ENCODE measurements around the gene YTHDC2.

The YTHDC2 gene

DNA sequence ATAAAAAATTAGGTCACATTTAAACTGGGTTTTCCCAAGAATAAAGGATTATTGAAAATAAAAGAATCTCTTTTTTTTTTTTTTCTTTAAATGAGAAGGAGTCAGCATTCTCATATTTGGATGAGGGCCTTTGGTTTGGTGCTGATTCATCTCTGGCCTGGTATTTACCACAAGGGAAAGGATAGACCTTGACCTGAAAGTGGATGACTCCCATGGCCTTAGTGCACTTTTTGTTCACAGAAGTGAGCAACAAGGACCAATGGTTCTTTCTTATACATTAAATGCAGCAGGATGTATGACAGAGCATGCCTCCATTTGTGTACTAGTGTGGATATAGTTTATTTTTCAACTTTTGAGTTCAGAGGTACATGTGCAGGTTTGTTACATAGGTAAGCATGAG is 6.9 kb downstream of the YTHDC2 start:
- no peak for DNase-seq (ENCODE audit: low read depth in 2 of 2)

DNA sequence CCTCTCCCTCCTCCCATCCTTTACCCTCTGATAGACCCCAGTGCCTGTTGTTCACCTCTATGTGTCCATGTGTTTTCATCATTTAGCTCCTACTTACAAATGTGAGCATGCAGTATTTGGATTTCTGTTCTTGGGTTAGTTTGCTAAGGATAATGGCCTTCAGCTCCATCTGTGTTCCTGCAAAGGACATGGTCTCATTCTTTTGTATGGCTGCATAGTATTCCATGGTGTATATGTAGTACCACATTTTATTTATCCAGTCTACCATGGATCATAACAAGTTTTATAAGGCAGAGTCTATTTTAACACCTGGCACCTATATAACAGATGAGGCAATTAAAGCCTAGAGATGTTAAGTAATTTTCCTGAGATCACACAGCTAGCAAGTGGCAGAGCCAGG is 7.4 kb downstream of the YTHDC2 start:
- DNase-seq (ENCODE audit: low read depth in 2 of 2), result no peak

DNA sequence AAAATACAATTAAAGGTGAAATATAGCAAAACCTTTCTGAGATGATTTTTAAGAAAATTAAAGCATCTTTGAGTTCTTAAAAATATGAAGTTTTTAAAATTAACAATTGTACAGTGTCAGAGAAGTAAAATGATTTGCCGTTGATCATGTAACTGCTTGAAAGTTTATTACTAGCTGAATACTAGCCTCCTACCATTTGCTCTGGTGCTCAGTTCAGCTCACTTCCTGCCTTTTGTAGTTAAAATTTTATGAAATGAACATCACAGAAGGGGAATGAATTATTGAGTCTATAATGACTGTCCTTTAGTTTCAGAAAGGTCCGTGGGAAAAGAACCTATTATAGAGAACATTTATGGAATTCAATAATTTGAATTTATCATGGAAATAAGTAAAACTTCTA is 9.7 kb downstream of the YTHDC2 start:
- DNase-seq (ENCODE audit: low read depth in 2 of 2), result no peak

DNA sequence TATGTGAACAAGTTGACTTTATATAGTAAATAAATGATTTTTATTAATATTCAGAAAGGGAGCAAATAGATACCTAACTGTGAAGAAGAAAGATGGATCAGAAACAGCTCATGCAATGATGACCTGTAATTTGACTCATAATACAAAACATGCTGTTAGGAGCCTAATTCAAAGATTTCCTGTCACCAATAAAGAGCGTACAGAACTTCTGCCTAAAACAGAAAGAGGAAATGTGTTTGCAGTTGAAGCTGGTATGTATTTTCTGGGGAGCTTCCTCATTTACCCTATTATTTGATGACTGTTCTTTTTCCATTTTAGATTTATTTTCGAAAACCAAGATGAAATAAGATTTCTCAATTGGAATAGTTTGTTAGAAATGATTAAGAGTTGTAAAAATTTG is 11.4 kb downstream of the YTHDC2 start:
- DNase-seq (ENCODE audit: low read depth in 2 of 2), result no peak

DNA sequence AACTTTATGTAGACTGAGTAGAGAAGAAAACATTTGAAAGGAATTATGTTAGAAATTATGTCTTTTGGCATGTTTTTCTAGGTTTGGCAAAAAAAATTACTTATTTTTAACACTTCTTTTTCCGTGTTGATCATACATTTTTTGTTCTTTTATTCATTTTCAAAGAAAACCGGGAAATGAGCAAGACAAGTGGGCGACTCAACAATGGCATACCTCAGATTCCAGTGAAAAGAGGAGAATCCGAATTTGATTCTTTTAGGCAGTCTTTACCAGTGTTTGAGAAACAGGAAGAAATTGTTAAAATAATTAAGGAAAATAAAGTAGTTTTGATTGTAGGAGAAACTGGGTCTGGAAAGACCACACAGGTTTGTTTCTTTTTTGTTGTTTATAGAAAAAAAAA is 12.9 kb downstream of the YTHDC2 start:
- no peak for DNase-seq (ENCODE audit: low read depth in 2 of 2)

DNA sequence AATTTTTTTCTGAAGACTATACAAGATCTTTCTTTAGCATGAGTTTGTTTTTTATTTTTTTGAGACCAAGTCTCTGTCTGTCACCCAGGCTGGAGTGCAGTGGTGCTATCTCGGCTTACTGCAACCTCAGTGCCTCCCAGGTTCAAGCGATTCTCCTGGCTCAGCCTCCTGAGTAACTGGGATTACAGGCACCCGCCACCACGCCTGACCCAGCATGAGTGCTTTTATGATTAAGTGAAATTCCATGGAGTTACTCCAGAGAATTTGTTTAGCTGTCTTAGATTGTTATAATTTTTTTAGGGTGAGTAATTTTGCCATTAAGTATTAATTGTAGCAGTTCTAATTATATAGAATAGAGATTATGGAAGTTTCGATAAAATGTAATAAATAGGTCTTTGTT is 14.3 kb downstream of the YTHDC2 start:
- DNase-seq (ENCODE audit: low read depth in 2 of 2), result no peak

DNA sequence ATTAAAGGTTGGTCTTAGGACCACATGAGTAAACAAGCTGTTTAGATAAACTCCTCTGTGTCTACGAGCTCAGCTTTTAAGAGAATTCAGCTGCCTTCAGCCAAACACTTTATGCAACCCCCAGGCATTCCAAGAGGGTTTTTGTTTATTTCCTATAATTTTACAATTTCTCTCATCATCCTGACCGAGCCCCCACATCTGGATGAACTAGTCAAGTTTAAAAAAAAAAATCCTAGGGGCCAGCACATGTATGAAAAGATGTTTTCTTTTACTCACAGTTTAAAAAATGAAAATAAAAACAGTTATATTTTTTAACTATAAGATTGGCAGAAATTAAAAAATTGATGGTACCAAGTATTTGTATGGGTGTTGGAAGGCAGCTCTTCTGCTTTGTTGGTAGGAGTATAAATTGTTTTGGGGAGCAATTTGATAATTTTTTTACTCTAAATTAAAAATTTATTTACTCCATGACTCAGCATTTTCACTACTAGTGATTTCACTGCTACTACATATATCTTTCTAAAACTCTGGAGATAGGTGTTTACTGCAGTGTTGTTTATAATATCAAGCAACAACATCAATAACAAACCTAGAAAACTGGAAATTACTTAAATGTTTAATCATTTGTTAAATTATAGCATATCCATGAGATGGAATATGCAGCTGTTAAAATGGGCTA is 18.1 kb downstream of the YTHDC2 start:
- DNase-seq (ENCODE audit: low read depth in 2 of 2), result no peak

DNA sequence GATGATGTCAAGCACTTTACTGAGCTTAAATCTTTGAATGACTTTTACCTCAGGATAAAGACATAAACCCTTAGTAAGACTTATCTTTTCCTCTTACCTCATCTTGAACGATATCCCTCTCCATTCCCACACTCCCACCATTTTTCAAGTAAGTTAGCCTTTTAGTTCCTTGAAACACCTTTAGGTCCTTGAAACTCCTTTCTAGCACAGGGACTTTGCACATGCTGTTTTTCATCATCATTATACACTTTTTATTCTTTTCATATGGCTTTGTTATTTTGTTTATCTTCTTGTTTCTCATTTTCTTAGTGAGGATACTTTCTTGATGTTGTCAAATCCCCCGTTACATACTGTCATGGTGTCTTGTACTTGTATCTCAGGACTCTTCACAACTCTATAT is 24.8 kb downstream of the YTHDC2 start:
- no peak for DNase-seq (ENCODE audit: low read depth in 2 of 2)

DNA sequence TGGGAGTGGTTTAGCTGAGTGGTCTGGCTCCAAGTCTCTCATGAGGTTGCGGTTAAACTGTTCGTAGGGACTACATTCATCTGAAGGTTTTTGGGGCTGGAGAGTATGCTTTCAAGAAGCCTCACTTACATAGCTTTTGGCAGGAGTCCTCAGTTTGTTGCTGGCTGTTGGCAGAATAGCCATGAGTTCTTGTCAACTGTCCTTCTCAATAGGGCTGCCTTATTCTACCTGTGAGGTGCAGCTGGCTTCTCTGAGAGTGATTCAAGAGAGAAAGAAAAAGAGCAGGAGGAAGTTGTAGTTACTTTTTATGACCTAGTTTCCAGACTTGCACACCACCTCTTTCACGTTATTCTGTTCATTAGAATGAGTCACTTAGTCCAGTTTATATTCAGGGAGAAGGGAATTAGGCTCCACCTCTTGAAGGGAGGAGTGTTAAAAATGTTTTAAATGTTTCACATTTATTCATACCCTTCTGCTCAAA is 33.2 kb downstream of the YTHDC2 start:
- DNase-seq (ENCODE audit: low read depth in 2 of 2), result peak; percentile 11 to 12

DNA sequence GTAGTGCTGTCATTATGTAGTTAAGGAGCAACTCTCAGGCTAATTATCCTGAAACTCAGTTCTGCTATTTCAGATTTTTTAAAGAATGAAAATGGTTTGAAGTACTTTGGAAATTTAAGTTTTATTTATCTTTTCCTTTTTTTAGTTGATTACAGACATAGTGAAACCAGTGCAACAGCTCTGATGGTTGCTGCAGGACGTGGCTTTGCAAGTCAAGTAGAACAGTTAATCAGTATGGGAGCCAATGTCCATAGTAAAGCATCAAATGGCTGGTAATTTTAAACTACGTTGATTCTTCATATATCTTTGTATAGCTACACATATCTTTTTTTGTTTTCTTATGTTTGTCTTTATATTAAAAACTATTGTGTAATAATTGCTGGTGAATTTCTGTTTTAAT is 34.9 kb downstream of the YTHDC2 start:
- DNase-seq (ENCODE audit: low read depth in 2 of 2), result no peak

DNA sequence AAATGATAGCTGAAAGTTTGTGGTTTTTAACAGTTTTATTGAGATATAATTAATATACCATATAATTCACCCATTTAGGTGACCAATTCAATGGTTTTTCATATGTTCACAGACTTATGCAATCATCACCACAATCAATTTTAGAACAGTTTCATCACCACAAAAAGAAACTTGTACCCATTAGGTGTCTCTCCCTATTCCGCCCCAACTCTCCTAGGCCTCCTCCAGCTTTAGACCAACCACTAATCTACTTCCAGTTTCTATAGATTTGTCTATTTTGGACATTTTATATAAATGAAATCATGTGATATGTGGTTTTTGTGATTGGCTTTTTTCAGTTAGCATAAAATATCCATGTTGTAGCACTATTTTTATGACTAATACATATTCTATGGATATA is 38.6 kb downstream of the YTHDC2 start:
- no peak for DNase-seq (ENCODE audit: low read depth in 2 of 2)

DNA sequence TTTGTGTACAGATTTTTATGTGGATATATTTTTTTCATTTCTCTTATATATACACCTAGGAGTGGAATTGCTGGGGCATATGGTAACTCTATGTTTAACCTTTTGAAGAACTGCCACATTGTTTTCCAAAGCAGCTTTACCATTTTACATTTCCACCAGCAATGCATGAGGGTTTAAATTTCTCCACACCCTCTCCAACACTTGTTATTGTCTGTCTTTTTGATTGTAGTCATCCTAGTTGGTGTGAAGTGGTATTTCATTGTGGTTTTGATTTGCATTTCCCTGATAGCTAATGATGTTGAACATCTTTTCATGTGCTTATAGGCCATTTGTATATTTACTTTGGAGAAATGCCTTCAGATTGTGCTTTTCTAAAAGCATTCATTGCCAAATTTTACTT is 39.1 kb downstream of the YTHDC2 start:
- no peak for DNase-seq (ENCODE audit: low read depth in 2 of 2)

DNA sequence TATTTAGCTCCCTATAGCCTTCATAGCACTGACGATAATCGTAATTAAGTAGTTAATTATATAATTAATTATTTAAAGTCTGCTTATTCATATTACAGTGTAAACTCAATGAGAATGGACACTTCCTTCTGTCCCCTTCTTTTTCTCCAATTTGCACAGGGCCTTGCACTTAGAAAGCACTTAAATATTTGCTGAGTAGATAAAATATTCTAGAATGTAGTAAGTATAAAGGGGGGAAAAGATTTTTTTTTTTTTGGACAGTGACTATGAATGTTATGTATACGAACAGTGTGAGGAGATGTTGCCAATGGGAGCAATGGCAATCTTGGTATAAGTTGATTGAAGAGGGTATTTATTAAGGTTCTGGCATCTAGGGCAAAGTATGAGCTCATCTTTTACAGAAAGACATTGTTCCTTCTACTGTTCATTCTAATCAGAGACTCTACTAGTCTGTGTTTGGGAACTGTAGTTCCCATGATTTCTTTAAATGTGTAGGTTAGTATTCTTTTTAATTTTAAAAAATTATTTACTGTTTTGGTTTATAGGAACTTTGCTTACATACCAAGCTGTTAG is 49.4 kb downstream of the YTHDC2 start:
- no peak for DNase-seq (ENCODE audit: low read depth in 2 of 2)

DNA sequence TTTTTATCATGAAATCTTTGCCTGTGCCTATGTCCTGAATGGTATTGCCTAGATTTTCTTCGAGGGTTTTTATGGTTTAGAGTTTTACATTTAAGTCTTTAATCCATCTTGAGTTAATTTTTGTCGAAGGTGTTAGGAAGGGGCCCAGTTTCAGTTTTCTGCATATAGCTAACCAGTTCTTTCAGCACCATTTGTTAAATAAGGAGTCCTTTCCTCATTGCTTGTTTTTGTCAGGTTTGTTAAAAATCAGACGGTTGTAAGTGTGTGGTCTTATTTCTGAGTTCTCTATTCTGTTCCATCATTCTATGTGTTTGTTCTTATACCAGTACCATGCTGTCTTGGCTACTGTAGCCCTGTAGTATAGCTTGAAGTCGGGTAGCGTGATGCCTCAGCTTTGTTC is 55.9 kb downstream of the YTHDC2 start:
- no peak for DNase-seq (ENCODE audit: low read depth in 2 of 2)

DNA sequence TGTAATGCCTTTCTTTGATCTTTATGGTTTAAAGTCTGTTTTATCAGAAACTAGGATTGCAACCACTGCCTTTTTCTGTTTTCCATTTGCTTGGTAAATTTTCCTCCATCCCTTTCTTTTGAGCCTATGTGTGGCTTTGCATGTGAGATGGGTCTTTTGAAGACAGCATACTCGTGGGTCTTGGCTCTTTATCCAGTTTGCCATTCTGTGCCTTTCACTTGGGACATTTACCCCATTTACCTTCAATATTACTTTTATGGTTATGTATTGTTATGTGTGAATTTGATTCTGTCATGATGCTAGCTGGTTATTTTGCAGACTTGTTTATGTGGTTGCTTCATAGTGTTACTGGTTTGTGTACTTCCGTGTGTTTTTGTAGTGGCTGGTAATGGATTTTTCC is 59.2 kb downstream of the YTHDC2 start:
- no peak for DNase-seq (ENCODE audit: low read depth in 2 of 2)

DNA sequence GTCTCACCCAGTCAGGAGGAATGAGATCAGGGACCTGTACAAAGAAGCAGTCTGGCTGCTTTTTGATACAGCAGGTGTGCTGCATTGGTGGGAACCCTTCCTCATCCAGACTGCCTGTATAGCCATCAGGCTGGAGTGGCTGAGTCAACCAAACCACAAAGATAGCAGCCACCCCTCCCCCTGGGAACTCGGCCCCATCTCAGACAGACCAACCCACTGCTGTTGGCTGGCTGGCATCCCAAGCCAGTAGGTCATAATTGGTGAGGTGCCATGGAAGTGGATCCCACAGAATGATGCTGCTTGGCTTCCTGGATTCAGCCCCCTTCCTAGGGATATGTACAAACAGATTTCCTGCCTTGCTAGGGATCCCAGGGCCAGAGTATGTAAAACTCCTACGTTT is 60.9 kb downstream of the YTHDC2 start:
- DNase-seq (ENCODE audit: low read depth in 2 of 2), result peak; percentile 65

DNA sequence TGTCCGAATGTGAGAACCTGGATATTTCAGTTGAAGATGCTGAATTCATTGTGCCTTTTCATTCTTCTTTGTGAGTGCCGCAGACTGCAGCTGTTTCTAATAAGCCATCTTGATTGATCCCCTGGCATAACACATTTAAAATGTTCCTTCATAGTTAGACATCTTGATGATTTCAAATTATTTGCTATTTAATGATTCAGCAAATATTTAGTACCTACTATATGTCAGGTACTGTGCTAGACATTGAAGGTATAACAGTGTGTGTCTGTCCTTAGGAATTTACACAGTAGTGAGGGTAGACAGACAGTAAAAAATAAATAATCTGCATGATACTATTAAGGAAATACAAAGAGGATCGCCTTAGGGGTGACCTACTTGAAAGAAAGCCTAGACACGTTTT is 61.6 kb downstream of the YTHDC2 start:
- DNase-seq (ENCODE audit: low read depth in 2 of 2), result no peak

DNA sequence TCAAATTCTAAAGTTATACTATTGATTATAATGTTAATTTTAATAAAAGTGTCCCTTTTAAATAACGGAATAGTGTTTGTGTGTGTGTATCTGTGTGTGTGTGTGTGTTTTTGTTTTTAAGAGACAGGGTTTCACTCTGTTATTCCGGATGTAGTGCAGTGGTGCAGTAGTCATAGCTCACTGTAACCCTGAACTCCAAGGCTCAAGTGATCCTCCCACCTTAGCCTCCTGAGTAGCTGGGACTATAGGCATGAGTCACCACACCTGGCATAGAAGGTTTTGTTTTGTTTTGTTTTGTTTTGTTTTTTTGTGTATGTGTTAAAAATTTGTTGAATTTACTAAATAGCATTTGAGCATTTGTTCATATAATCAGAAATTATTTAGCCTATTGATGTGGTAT is 64.6 kb downstream of the YTHDC2 start:
- DNase-seq (ENCODE audit: low read depth in 2 of 2), result no peak

DNA sequence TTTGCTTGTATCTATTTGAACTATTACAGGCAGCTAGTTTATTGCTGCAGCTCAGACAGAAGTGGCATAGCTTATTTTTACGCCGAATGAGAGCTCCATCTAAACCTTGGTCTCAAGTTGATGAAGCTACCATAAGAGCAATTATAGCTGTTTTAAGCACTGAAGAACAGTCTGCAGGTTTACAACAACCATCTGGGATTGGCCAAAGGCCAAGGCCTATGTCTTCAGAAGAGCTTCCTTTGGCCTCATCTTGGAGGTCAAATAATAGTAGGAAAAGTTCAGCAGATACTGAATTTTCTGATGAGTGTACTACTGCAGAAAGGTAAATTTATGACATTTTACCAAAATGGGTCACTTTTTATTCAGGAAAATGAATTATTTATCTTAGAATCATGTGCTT is 67.9 kb downstream of the YTHDC2 start:
- no peak for DNase-seq (ENCODE audit: low read depth in 2 of 2)

DNA sequence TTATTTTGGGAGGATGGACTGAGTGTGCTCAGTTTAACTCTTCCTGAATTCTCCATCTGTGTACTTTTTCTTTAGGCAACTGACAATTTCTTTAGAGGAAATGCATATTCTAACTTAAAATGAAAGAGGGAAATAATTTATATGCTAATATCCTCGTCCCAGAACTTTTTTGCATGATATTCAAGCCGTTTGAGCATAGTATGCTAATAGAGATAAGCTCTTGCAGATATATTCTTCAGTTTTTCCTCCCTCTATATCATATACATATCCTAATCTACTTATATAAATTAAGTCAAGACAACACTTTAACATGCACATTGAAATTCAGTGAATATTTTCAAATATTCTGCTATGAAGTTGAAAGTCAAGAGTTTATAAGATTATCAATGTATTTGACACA is 84.7 kb downstream of the YTHDC2 start:
- no peak for DNase-seq (ENCODE audit: low read depth in 2 of 2)

DNA sequence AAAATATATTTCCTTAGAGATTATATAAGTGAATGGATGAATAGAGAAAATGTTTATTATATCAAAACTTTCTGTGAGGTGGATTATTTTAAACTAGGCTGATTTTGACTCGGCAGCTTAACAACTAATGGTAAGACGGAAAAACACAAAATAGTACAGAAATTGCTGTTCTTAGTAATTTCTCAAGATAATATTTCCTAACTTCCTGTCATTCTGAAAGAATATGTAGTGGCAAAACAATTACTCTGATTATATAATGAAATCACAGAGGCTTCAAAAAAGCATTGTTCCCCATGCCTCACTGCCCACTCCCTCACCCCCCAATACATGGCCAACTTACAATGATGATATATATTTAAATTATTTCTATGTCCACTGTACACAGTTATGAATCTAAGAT is 85.4 kb downstream of the YTHDC2 start:
- DNase-seq (ENCODE audit: low read depth in 2 of 2), result no peak

DNA sequence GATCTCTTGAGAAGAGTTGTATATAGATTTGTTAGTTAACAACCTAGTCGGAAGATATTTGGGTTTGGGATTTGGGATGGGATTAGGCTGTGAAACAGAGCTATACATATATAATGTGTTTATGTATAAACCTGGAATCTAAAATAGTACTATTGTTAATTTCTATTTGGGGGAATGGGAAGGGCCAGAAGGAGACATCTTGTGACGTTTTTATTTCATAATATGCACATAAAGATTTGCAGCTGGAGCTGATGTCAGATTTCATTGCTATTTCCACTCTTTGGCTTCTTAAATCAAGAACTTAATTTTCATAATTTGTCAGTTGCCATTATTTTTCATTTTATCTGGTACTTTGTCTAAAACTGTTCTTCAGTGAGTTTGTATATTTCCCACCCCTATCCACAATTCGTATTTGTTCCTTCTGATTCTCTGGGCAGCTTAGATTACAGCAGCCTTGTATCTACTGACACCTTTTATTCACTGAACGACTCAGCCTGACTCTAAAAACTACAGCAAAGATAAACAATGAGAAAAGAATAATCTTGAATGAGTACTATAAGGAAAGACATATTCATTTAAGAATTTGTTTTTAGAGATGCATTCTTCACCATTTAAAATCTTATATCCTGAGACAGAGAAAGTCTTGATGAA is 86.9 kb downstream of the YTHDC2 start:
- DNase-seq (ENCODE audit: low read depth in 2 of 2), result no peak

DNA sequence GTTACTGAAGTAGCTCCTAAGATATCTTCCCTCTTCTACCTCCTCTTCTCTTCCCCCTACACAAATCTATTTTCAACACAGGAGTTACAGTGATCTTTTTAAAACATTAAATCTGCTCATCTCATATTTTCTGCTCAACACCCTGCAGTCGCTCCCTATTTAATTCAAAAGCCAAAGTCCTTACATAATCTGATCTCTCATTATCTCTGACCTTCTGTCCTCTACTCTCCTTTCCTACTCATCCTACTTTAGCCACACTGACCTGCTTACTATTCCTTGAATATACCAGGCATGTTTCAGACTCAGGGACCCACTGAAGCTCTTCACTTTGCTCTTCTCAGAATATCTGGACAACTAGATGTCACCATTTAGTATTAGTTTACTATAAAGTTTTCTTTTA is 87.9 kb downstream of the YTHDC2 start:
- DNase-seq (ENCODE audit: low read depth in 2 of 2), result no peak
